NCI-H510A treated with DMSO at 0.1 percent for 48 hours (cell line): ENCODE data around the gene INSC.

Source experiments
- DNase-seq: peaks from one replicate; lab custom pipeline; 2025; lab: John Stamatoyannopoulos, UW

INSC gene

DNA sequence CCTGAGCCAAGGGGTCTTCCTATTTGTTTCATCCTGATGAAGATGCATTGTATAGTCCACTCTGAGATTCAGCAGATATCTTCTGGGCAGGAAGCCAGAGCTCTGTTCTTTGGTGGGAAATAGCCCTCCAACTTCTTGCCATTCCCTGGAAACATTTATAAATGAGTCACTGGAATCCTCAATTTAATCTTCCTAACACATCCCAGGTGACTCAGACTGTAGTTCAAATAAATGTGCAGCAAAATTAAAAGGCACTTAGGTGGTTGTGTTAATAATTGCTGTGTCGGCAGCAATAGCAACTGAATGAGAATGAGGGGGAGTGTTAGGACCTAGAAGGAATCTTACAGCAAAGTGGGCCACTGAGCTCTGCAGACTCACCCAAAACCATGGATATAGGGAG lies 108.6 kb downstream of the INSC start:
- DNase-seq, result no peak

DNA sequence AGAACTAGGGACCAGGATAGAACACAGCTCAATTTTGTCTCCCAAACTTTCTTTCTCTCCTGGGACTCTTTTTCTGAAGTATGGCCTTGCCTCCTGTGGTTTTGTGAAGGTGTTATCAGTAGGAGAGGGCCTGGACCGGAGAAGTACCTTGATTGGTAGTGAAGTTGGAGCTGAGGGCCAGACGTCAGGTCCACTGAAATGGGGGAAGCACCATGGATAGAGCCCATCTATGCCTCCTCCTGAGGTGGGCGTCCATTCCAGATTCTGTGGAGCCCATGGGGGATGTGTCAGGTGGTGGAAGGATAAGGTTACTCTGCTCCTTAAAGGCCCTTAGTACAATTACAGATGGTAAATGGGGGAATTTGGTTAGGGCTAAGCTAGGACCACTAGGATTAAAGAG lies 109.7 kb downstream of the INSC start:
- no peak for DNase-seq

DNA sequence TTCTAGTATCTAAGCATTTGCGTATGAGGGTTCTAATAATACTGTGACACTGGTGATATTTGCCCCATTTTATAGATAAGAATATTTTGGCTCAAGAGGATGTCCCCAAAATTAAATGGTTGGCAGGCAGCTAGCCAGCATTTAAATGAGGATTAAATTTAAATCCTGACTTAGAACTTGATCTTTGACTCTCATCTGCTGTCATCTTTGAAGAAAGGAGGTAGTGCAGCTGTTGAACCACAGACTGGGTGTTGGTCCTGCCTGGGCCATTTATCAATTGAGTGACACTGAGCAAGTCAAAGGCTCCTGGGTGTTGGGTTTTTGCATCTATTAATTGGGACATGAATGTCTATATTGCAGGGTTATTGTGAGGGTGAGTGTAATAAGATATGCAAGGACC lies 112.3 kb downstream of the INSC start:
- DNase-seq, result no peak

DNA sequence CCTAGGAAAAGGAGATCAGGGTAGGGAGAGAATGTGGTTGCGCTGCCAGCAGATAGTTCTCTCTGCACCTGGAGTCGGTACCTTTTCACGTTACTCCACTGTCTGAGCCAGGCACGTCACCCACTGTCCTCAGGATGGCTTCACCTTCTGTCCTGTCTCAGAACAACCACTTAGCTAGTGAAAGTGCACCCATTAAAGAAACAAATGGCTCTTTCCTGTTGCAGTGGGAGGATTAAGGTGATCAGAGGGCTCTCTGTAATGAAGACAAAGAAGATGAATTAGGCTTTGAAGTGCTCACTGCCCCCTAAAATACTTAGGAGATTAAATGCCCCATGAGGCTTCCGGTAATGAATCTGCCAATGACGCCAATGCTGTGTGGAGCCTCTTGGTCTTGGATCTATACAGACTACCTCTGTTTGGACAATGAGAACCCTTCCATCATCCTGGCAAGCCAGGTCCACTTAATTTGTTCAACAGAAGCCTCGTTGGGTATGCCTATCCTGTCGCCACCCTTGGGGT lies 113.7 kb downstream of the INSC start:
- DNase-seq, result no peak

DNA sequence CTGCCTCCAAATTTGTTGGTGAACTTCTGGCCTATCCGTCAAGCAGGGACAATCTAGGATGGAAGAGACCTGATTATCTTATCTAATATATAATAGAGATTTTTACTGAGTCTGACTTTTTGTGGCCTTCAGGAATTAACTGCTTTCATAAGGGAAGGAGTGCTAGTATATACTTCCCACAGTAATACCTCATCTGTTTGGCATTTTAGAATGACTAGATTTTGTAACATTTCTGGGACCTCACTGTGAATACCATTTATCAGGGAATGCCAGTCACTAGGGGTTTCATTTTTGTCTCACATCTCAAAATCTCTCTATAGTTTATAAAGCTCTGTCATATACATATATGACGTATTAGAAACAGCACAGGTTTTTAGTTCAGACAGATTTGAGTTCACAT lies 114.3 kb downstream of the INSC start:
- DNase-seq, result no peak

DNA sequence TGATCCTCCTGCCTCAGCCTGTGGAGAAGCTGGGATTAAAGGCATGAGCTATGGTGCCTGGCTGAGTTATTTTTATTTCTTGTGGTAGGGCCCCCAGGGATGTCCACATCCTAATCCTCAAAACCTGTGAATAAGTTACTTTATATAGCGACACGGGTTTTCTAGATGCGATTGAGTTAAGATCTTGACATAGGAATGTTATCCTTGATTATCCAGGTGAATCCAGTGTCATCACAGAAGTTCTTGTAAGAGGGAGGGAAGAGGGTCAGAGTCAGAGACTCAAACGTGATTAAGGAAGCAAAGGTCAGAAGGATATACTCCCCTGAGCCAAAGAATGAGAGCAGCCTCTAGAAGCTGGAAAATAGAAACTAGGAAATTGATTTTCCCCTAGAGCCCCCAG lies 117.8 kb downstream of the INSC start:
- DNase-seq, result no peak

DNA sequence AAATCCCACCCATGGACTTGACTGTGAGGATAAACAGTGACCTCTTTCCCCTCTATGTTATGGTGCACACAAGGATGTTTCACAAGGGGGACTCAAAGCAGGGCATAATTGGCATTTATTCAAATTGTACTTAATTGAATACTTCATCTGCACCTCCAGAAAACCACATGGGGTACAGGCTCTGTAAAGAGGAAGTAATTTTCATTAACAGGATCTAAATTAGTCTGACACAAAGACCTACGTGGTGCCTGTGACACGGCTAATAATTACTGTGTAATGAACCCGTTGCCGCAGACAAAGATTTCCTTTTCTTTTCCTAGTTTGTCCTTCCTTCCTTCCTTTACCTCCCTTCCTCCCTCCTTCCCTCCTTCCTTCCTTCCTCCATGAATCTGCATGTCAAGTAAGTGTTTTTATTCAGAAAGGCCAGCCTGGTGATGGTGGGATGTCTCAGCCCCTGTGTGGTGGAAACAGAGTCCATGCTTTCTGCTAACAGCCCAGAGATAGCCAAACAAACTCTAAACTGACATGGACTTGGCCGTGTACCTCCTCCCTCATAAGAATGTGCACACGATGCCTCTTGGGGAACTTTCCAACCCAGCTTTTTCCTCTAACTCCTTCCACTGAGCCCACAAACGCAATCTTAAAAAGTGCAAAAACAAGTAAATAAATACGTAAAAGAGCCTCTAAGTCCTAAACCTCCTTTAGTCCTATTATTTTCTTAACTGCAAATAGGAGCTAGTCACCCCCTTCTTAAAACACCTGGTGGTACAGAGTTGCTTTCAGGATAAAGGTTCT lies 118.8 kb downstream of the INSC start:
- no peak for DNase-seq

DNA sequence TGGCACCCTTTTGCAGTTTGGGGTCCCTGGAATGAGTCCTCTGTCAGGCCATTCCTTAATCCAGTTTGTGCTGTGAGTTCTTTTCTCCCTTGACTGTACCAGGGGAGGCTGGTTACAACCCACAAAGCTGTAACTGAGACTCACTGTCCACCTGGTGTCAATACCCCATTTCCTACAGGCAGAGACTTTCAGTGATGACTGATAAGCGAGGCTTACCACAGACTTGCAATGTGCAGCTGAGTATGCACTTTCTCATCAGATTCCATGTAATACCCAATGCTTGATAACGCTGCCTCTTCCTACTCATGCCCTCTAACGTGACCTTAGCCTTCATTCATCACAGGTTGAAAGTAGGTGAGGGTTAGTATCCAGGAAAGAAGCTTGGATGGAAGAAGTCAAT lies 120.1 kb downstream of the INSC start:
- no peak for DNase-seq

DNA sequence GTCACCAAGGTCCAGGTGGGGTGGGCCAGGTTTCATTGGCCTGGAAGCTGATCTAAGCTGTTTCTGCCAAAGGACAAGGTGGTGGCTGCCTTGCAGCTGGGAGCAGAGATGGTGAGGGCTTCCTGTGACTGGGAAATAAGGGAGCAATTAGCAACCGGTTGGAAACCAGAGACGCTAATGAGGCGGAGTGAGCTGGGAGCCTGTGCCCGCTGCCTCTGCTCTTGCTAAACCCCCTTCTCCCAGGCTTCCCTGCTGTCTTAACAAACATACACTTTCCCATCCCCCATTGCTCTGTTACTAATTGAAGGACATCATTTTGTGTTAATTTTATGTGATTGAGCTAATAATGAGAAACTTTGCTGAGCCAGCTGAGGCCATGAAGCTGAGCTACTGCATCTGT lies 121.8 kb downstream of the INSC start:
- DNase-seq, result no peak

DNA sequence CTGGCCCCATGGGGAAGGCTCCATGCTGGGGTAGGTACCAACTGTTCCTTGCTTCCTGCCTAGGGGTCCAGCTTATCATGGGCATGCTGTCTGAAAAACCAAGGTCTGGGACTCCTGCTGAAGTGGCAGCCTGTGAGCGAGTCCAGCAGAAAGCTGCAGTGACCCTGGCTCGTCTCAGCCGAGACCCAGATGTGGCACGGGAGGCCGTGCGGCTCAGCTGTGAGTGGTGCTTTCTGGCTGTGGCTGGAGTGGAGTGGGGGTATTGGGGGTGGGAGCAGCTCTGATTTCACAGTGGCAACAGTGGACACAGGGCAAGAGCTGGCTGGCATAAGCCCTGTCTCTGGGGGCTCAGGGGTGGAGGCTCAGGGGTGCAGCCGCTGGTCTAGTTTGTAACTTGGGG lies 124.1 kb downstream of the INSC start:
- DNase-seq, result no peak

DNA sequence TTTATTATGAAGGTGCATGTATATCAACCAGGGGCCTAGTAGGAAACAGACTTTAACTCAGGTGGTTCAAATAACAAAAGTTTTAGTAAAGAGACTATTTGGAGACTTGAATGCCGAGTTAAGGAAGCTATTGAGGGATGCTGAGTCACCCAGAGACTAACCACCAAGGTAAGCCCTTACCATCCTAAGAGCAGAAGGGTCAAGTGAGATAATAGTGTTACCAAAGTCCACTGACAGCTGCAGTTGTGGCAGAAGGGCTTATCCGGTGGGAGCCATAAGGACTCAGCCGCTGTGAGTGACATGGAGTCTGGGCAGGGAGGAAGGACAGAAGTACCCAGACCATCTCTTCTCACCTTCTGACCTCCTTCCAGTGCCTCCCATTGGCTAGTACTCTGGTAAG lies 134.0 kb downstream of the INSC start:
- no peak for DNase-seq

DNA sequence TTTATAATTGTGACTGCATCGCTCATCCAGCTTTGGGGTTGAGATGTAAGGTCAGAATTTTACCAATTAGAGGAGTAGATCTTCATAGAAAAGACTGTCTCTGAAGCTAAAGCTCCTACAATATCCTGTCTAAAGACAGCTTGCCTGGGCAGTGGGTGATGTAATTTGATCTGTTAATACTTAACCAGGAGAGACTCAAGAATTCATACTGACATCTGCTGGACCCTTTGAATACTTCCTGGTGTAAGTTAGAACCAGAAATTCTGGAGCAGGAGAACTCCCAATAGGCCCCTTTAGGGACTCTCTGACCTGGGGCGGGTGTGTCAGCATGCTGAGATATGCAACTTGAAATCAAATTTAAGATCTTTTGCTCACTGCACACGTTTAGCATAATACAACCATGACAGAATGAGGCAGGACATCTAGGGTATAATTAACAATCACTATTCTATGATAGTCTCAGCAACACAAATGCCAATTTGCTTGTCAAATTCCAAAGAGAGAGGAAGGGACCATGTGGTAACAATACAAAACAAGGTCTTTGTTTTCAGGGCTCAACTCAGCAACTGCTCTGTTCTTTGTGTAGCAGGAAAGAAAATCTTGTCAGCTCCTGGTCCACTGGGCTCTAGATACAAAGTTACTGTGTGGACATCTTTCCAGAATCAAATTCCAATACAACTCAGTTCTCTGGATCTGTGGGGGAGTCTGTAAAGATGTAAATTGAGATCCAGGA lies 143.9 kb downstream of the INSC start:
- DNase-seq, result peak; percentile 74

DNA sequence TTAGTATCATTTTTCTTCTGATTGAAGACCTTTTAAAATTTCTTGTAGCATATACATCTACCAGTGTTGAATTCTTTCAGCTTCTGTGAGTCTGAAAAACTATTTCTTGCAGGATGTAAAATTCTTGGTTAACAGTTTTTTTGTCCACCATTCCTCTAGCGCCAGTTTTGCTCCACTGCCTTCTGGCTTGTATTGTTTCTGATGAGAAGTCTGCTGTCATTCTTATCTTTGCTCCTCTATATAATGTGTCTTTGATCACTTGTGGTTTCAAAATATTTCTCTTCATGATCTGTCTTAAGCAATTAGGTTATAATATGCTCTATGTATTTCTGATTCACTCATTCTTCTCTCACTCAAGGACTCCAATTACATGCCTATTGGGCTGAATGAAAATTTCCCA lies 152.3 kb downstream of the INSC start:
- DNase-seq, result no peak

DNA sequence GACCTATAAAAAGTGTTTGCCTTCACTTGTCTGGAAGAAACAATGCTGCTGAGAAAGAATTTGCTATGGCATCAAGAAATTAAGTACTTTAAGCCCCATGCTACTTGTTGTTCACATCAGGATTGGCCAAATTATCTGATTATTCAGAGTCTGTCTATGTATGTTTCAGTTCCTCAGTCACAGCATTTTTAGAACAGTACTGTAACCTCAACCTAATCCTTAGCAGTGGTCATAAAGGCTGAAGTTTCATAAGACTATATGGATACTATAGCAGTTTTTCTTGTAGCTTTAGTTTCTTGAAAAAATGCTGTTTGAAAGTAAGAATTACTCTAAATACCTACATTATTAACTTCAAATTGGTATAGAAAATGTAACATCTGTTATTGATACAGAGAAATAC lies 153.9 kb downstream of the INSC start:
- no peak for DNase-seq

DNA sequence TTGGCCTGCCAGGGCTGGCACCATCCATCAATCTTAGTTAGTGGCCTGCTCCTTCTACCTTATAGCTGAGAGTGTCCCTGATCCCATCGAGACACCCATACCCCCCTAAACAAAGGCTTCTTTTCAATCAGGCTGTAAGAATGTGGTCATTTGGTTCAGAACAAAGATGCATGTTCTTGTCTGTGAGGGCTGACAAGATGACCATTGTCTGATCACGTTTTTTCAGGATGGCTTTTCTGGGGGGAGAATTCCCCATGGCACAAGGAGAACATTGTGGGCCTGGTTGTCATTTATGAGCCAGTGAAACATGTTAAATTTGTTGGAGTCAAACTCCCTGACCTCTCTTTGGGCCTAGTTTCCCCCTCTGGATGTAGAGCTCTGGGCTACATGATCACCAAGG lies 160.4 kb downstream of the INSC start:
- no peak for DNase-seq

DNA sequence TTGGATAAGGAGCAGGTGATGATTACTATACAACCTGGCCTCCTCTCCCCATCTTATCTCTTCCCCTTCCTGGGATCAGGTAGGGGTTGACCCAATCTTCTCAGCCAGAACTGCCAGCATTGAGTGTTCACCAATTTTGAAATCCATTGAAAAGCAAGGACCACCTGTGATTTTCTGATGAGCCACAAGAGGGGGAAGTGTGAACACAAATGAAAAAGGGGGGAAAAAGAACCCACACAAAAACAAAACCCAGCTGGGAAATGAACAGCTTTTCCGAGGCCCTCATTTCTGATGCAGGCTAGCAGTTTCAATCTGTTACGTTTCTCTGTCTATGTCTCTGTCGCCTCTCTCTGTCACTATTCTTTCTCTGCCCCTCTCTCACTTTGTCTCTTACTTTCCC lies 161.9 kb downstream of the INSC start:
- peak; percentile 1 for DNase-seq

DNA sequence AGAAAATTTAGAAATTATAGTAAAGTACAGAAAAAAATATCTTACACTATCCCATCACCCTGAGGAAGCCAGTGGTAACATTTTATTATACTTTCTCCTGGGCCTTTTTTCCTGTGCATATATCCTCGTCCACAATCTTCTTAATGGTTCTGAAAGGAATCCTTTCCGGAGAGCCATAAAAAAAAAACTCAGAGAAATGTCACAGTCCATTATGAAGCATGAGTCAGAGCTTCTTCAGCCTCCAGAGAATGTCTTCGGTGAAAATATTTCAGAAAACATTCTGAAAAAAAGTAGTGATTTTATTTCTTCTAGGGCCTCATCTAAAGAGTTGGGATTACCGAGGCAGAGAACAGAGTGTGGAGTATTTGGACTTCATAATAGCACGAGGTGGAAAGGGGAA lies 163.4 kb downstream of the INSC start:
- no peak for DNase-seq

DNA sequence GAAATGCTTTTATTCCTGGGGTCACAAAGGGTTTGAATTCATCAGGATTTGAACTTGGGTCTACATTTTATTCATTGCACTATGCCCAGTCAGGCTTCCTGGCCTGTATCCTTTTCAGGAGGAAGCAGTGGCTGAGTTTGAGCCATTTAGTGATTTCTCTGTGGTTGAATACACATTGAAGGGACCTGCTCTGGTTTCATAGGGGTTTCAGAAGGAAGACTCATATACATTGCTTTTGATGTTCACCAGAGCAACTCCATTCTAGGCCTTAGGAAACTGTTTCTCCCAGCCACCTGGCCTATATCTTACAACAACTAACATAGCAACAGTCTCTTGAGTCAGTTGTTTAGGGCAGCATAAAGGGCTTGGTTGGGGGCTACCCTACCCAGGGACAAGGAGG lies 165.7 kb downstream of the INSC start:
- no peak for DNase-seq

DNA sequence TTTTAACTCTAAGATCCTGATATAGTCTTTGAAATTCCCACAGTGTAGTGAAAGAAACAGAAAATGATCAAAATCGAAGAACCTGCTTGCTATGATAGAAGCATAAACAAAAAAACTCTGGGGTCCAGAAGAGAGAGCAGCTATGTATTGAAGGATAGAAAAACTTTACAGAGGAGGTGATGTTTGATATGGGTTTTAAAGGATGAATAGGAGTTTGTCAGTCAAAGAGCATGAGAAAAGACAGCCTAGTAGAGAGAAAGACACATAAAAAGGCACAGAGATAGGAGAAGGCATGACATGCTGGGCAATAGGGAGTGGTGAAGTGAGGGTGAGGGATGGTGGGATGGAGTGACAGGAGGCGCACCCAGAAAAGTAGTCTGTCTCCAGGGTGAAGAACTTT lies 168.0 kb downstream of the INSC start:
- no peak for DNase-seq

DNA sequence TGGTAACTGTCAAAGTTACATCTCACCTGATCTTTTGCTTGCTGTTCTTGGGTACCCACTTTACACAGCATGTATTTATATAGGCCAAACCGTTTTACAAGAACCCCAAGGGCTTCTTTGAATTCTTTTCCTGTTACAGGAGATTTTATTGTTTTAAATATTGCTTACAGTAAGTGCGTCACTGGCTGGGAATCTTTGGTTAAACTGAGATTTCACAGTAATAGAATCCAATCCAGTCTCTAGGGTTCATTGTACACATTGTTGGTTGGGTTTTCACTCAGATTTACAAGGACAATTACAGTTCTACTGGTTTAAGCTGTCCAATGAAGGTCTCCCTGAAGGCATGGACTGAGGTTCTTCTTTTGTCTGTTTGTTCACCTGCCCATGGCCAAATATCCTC lies 171.7 kb downstream of the INSC start:
- no peak for DNase-seq

DNA sequence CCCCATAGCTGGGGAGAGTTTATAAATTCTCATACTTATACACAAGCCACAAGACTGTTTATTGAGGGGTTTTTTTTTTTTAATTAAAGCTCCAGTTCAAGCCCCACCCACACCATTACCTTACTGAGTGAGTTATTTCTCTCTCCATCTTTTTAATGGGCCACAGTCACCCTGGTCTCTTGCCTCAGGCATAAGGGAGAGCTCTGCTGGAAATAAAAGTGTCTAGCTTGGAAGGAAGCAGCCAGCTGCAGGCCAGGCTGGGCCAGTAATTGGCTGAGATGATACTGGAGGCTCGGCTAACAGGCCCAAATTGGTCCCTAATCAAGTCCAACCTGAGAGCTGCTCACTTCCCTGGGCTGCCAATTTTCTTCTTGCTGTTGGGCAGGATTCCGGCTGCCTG lies 174.1 kb downstream of the INSC start:
- DNase-seq, result no peak

DNA sequence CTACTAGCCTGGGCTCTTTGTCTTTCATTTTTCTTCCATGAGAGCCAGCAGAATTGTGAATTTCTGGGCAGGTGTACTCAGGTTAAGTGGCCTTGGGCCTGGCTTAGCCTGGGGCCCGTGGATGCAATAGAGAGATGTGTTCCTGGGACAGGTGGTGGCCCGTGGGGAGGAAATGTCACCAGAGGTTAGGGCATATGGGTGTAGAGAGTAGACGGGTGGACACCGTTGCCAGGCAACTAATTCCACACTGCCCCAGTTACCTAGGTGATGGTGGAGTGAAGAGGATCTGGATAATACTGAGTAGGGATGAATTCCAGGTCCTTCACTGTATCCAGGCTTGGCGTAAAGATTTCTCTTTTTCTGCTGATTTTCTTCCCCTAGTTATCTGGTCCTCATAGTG lies 175.0 kb downstream of the INSC start:
- DNase-seq, result no peak

DNA sequence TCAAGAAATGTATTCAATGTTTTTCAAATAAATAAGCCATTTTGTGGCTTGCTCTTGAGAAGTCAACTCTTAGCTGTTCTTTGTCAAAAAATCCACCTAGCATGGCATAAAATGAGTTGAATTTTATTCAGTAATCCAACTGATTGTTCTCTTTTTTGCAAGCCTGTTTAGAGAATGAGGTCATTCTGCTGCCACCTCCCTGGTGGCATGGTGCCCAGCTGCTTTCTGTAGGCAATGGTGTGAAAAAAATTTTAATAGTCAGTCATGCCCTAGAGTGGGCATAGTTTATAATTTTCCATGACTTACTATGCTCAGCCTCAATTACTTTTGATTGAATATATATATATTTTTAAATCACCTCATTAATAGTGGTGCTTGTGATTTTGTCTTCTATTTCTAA lies 177.2 kb downstream of the INSC start:
- DNase-seq, result no peak
